ENCODE measurements around the gene MOV10L1. TPM values are rescaled to one million over a fixed set of nuclear protein-coding genes. Genes with fewer than 3 reads are reported as not detected.

MOV10L1 gene
- total RNA-seq, 1 experiment from 2014 or later, result not detected

GRCh38 chr22:50175921-50176849 is 86.4 kb downstream of the MOV10L1 start:
- no peak for DNase-seq (ENCODE audit: low spot score)

GRCh38 chr22:50176850-50177536 is 87.2 kb downstream of the MOV10L1 start:
- DNase-seq (ENCODE audit: low spot score), result no peak

- DNase-seq (ENCODE audit: low spot score), result no peak
Measured at GRCh38 chr22:50177537-50178470, 88.0 kb downstream of the MOV10L1 start.

GRCh38 chr22:50178471-50178864 is 88.7 kb downstream of the MOV10L1 start:
- DNase-seq (ENCODE audit: low spot score), result no peak

- DNase-seq (ENCODE audit: low spot score), result no peak
Measured at GRCh38 chr22:50178871-50179869, 89.4 kb downstream of the MOV10L1 start.

- DNase-seq (ENCODE audit: low spot score), result no peak
Measured at GRCh38 chr22:50179937-50180726, 90.3 kb downstream of the MOV10L1 start.

- DNase-seq (ENCODE audit: low spot score), result no peak
Measured at GRCh38 chr22:50180727-50181521, 91.1 kb downstream of the MOV10L1 start.

- DNase-seq (ENCODE audit: low spot score), result peak; percentile 84
Measured at GRCh38 chr22:50182176-50183081, 92.6 kb downstream of the MOV10L1 start.

GRCh38 chr22:50183141-50183971 is 93.5 kb downstream of the MOV10L1 start:
- no peak for DNase-seq (ENCODE audit: low spot score)

- DNase-seq (ENCODE audit: low spot score), result peak; percentile 64
Measured at GRCh38 chr22:50184004-50184901, 94.4 kb downstream of the MOV10L1 start.

- DNase-seq (ENCODE audit: low spot score), result no peak
Measured at GRCh38 chr22:50184902-50185374, 95.1 kb downstream of the MOV10L1 start.

- peak; percentile 70 for DNase-seq (ENCODE audit: low spot score)
Measured at GRCh38 chr22:50185375-50186087, 95.7 kb downstream of the MOV10L1 start, which contains the start of gene TRABD. Gene TRABD, plus strand, starts transcription at chr22:50185913. Its CDS starts 7,148 bp downstream, at chr22:50193061.

GRCh38 chr22:50186181-50186714 is 96.4 kb downstream of the MOV10L1 start:
- no peak for DNase-seq (ENCODE audit: low spot score)

GRCh38 chr22:50186761-50187523 is 97.1 kb downstream of the MOV10L1 start:
- no peak for DNase-seq (ENCODE audit: low spot score)

All from HT-29 (cell line).